Endometrium (tissue), 2 donors: ENCODE results near the gene OSBPL5.

Experiments used
- FAIRE-seq: peaks from 2 replicates; lab custom pipeline; 2012; peaks lifted over from hg19 to GRCh38; lab: Jason Lieb, UNC
- donor health status: control.
- donor health status: control.

The OSBPL5 gene

GRCh38 chr11:3051196-3052108 is 113.7 kb downstream of the OSBPL5 start:
- no peak for FAIRE-seq

- no peak for FAIRE-seq
These were observed 114.5 kb downstream of the OSBPL5 start for GRCh38 chr11:3050386-3051195.

- no peak for FAIRE-seq
These were observed 115.5 kb downstream of the OSBPL5 start for GRCh38 chr11:3049430-3050243.

GRCh38 chr11:3047637-3048036 is 117.5 kb downstream of the OSBPL5 start:
- FAIRE-seq, result no peak

- no peak for FAIRE-seq
These were observed 118.5 kb downstream of the OSBPL5 start for GRCh38 chr11:3046641-3047040.

- no peak for FAIRE-seq
These were observed 118.9 kb downstream of the OSBPL5 start for GRCh38 chr11:3046190-3046589.

- no peak for FAIRE-seq
These were observed 120.2 kb downstream of the OSBPL5 start for GRCh38 chr11:3044915-3045314.

- no peak for FAIRE-seq
These were observed 121.1 kb downstream of the OSBPL5 start for GRCh38 chr11:3044004-3044403.

GRCh38 chr11:3043315-3043871 is 121.7 kb downstream of the OSBPL5 start:
- FAIRE-seq, result no peak

GRCh38 chr11:3042496-3043314 is 122.4 kb downstream of the OSBPL5 start:
- no peak for FAIRE-seq

GRCh38 chr11:3041699-3042441 is 123.2 kb downstream of the OSBPL5 start:
- no peak for FAIRE-seq

GRCh38 chr11:3040881-3041280 is 124.2 kb downstream of the OSBPL5 start:
- FAIRE-seq, result no peak

GRCh38 chr11:3037945-3038271 is 127.2 kb downstream of the OSBPL5 start:
- no peak for FAIRE-seq
